Fibroblast of skin of right biceps (primary cell): ENCODE data around the gene TRNT1.
A peak's percentile ranks its signal among the peaks of the same experiment; 100 is the strongest.

Experiments
- DNase-seq: peaks from one replicate; pipeline ENCODE4 v3.0.0-alpha.2; 2013

Gene TRNT1

GRCh38 chr3:3113042-3113709, 13.6 kb upstream of the TRNT1 start:
- no peak for DNase-seq

- no peak for DNase-seq
Observed at GRCh38 chr3:3117651-3118050, 9.1 kb upstream of the TRNT1 start.

GRCh38 chr3:3119393-3119851, 7.3 kb upstream of the TRNT1 start:
- DNase-seq = peak; percentile 12

GRCh38 chr3:3125977-3126376, 763 bp upstream of the TRNT1 start:
- no peak for DNase-seq

- DNase-seq = peak; percentile 26
Observed at GRCh38 chr3:3127432-3128010, 781 bp downstream of the TRNT1 start.

GRCh38 chr3:3129579-3129978, 2.8 kb downstream of the TRNT1 start:
- DNase-seq = no peak

- DNase-seq = no peak
Observed at GRCh38 chr3:3133500-3133899, 6.8 kb downstream of the TRNT1 start.

GRCh38 chr3:3134750-3135448, 8.2 kb downstream of the TRNT1 start:
- peak; percentile 7 for DNase-seq

- no peak for DNase-seq
Observed at GRCh38 chr3:3137526-3137925, 10.8 kb downstream of the TRNT1 start.

GRCh38 chr3:3141939-3142338, 15.2 kb downstream of the TRNT1 start:
- DNase-seq = no peak

- DNase-seq = peak; percentile 30
Observed at GRCh38 chr3:3145831-3146230, 19.1 kb downstream of the TRNT1 start.

- no peak for DNase-seq
Observed at GRCh38 chr3:3149560-3149959, 22.8 kb downstream of the TRNT1 start.

- no peak for DNase-seq
Observed at GRCh38 chr3:3151513-3151912, 24.8 kb downstream of the TRNT1 start.

- no peak for DNase-seq
Observed at GRCh38 chr3:3154879-3155610, 28.3 kb downstream of the TRNT1 start.

GRCh38 chr3:3157484-3157883, 30.7 kb downstream of the TRNT1 start:
- no peak for DNase-seq

- no peak for DNase-seq
Observed at GRCh38 chr3:3160826-3161225, 34.1 kb downstream of the TRNT1 start.

GRCh38 chr3:3165241-3165640, 38.5 kb downstream of the TRNT1 start:
- DNase-seq = no peak

GRCh38 chr3:3165650-3166049, 38.9 kb downstream of the TRNT1 start:
- no peak for DNase-seq

- DNase-seq = peak; percentile 15
Observed at GRCh38 chr3:3170998-3171397, 44.3 kb downstream of the TRNT1 start.

GRCh38 chr3:3172627-3173026, 45.9 kb downstream of the TRNT1 start:
- DNase-seq = no peak

GRCh38 chr3:3177861-3178497, 51.2 kb downstream of the TRNT1 start:
- no peak for DNase-seq

- DNase-seq = no peak
Observed at GRCh38 chr3:3178498-3179328, 52.0 kb downstream of the TRNT1 start.
